Raji (cell line): Measurements from ENCODE around the gene LCT.
A peak's percentile ranks its signal among the peaks of the same experiment; 100 is the strongest.

ENCODE experiments used
- POLR2A ChIP-seq: IDR thresholded peaks from 2 replicates; pipeline ENCODE4 v1.6.1; 2011; ENCODE audit warnings: low read depth, low read length, control low read depth; ENCODE audit not compliant: insufficient read depth

Gene LCT

DNA sequence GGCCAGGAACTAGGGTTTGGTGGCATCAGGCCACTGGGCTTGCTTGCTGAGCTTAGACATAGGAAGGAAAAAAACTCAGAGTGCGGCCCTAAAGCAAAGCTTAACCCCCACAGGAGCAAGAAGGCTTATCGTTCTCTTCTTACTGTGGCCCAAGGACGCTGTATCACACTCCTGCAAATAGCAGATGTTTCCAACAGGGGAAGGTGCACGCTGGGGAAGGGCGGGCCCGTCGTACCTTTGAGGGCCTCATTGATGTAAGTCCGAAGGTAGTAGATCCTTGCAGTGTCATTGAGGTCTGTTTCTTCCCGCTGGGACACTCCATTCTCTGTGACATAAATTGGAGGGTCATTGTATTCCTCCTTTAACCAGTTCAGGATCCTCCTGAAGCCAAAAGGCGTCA is 46.6 kb downstream of the LCT start:
- TF ChIP-seq POLR2A = no peak

DNA sequence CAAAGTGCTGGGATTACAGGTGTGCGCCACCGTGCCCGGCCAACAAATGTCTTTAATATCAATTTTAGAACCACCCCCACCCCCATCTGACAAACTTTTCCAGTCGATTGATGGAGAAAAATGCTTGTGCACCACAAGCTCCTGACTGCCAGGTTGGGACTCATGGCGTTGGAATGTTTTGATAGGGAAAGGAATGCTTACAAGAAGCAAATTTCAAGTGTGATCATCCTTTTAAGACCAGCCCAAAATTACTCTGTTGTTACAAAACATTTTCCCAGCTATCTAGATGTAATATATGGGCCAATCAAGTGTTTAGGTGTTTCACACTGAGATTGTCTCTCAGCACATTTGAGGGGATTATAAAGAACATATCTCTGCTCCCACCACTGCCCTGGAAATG is 50.2 kb downstream of the LCT start:
- no peak for TF ChIP-seq POLR2A

DNA sequence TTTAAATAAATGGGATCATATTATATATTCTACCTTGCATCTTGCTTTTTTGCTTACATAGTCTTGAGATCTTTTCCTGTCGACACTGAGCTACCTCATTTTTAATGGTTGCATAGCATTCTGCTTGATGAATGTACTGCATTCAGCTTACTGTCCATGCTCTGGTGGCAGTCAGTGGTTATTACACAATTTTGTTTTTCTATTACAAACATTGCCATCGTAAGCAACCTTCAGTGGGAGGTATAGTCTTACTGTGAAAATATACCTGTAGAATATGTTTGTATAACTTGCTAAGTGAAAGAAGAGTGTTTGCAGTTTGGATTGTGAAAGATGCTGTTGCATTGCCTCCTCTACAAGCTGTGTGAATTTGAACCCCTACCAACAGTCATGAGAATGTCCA is 52.0 kb downstream of the LCT start:
- TF ChIP-seq POLR2A = no peak

DNA sequence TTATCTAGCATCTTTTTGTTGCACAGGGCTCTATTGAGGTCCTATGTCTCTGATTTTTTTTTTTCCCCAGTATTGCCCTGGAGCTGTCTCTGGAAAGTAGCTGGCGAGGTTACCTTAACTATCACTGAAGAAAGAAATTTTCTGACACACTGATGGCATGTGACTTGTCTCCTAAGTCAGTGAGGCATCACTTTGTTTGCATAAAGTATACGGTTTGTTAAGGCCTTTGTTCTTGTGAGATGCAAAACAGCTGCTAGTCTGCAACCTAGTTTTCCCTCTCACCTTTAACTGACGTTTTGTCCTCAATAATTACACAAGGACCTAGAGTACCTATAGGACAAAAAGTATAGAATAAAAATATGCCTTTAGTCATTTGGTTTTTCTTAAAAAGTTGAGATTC is 53.5 kb downstream of the LCT start:
- no peak for TF ChIP-seq POLR2A

DNA sequence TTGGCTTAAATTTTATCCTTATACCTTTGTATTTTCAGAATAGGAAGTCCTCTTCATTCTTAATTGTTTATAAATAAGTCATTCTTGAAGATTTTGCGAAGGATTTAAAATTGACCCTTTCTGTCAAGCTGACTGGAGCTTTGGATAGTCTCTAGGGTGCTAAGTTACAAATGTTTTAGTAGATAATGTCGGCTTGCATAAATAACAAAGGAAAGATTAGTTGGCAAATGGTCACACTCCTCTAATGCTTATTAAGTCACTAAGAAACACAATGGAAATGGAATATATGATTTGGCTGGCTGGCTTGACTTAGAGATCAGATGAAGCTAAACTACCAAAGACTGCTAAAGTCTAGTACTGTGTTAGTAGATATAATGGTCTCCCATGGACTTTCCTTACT is 54.8 kb downstream of the LCT start:
- no peak for TF ChIP-seq POLR2A

DNA sequence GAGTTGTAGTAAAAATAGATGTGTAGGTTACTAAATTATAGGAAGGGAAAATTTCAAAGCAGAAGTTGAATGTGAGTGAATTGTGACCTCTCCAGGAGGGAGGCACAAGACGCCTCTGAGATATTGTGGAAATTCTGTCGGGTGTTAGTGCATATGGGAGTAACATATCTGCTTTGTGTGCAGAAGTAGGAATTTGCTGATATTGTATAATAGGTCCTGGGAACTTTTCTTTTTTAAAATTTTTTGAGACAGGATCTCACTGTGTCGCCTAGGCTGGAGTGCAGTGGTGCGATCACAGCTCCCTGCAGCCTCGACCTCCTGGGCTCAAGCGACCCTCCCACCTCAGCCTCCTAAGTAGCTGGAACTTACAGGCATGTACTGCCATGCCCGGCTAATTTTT is 60.6 kb downstream of the LCT start:
- no peak for TF ChIP-seq POLR2A

DNA sequence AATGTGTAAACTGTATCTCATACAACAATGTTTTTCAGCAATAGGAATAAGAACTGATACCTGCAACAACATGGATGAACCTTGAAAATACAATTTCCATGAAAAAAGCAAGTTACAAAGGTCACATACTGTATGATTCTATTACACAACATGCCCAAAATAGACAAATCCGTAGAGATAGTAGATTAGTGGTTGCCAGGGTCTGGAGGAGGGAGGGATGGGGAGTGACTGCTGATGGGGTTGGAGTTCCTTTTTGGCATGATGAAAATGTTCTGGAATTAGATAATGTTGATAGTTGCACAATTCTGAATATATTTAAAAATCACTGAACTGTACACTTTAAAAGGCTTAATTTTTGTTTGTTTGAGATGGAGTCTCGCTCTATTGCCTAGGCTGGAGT is 61.6 kb downstream of the LCT start:
- TF ChIP-seq POLR2A = no peak

DNA sequence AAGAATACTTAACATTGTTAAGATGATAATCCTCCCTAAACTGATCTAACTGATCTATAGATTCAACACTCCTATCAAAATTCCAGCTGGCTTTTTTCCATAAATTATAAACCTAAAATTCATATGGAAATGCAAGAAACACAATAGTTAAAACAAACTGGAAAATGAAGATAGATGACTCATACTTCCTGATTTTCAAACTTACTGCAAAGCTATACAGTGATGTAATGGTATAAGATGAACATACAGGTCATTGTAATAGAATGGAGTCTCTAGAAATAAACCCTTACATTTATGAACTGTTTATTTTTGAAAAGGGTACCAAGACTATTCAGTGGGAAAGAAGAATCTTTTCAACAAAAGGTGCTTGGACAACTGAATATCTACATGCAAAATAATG is 63.1 kb downstream of the LCT start:
- TF ChIP-seq POLR2A = no peak

DNA sequence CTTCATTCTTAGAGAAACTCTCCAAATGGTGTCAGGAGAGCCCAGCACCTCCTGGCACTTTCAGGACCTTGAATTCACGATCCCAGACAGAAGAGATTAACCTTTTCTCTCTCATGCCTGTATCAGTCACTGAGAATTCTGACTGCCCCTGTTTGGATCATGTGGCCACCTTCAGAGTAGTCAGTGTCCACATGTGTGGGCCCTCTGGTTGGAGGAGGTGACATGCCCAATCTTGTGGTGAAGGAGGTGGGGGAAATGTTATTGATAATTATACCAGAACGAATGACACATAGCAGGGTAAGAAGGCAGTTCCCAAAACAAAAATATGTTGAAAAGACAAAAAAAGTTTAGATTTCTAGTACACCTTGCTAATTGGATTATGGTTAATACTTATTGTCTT is 63.7 kb downstream of the LCT start:
- no peak for TF ChIP-seq POLR2A

DNA sequence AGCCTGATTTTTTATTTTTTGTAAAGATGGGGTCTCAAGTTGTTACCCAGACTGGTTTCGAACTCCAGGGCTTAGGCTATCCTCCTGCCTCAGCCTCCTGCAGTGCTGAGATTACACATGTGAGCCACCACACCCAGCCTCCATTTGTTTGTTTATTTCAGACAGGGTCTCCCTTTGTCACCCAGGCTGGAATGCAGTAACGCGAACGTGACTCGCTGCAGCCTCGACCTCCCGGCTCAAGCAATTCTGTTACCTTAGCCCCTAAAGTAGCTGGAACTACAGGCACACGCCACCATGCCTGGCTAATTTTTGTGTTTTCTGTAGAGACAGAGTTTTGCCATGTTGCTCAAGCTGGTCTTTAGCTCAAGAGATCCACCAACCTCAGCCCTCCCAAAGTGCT is 68.1 kb downstream of the LCT start:
- no peak for TF ChIP-seq POLR2A

DNA sequence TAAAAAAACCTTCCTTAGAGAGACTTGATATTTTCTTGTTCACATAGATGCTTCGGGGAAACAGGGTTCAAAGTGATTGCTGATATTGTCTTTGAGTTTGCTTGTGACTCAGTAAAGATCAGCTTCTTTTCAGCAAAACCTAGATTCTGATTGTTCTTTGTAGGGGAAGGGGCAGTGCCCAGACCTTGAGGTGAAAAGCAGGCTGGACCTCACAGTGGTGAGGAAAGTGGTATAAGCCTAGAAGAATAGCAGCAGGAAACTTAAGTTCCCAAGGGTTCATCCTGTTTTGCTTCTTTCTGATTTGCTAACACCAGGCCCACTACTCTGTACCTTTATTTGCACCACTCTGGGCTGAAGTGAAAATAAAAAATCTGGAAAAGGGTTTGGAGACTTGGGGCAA is 74.5 kb downstream of the LCT start:
- no peak for TF ChIP-seq POLR2A

DNA sequence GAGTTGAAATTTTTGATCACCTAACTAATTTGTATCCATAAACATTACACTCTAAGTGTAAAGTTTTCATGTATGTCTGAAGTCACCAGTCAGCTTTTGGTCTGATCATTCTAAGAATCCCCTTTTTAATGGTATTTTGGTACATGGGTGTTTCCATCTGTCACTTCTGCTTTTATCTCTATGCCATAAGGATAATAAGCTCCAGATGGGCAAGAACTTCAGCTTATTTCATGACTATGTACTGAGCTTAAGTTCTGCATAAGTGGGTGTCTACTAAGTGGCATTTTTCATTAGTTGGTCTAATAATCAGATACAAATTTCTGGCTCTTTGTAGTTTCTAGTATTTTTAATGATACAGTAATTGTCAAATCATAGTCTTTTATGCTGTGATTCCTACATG is 75.0 kb downstream of the LCT start:
- TF ChIP-seq POLR2A = no peak

DNA sequence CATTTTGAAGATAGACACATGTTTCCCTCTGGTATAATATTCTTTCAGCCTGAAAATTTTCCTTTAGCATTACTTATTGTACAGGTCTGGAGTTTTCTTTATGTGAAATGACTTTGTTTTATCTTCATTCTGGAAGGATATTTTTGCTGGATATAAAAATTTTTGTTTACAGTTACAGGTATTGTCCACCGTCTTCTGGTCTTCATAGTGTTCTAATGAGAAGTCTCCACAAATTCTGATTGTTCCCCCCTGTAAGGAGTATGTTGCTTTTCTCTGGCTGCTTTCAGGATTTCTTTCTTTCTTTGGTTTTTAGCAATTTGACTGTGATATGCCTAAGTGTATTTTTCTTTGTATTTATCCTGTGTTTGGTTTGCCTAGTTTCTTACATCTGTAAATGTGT is 80.3 kb downstream of the LCT start:
- no peak for TF ChIP-seq POLR2A

DNA sequence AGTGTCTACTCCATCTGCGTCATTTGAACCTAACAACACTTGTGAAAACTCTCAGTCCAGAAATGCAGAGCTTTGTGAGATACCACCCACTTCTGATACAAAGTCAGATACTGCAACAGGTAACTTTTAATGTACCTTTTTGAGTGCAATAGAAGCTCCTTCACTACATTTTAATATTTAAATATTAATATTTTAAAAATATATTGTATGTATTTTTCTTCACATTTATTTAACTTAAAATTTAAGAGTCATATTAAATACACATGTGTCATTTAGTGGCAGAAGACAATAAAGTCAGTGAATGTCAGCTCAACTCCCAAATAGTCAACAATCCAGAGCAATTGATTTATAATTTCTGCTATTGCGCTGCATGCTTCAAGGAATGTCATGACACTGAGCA is 81.4 kb downstream of the LCT start:
- TF ChIP-seq POLR2A = no peak

DNA sequence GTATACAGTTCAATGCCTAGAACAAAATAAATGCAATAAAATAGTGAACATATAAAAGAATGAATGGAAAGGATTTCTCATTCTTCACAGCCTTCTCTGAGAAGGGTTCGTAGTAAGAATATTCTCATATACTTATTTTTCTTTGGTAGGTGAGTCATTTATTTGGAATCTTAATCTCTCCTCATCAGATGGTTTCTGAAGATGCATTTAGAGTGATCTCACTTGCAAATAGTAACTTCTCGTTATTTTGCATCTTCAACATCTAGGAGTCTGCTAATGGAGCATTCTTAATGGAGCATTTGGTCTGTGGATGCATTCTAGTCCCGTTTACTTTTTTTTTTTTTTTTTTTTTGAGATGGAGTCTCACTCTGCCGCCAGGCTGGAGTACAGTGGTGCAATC is 91.4 kb downstream of the LCT start:
- TF ChIP-seq POLR2A = no peak

DNA sequence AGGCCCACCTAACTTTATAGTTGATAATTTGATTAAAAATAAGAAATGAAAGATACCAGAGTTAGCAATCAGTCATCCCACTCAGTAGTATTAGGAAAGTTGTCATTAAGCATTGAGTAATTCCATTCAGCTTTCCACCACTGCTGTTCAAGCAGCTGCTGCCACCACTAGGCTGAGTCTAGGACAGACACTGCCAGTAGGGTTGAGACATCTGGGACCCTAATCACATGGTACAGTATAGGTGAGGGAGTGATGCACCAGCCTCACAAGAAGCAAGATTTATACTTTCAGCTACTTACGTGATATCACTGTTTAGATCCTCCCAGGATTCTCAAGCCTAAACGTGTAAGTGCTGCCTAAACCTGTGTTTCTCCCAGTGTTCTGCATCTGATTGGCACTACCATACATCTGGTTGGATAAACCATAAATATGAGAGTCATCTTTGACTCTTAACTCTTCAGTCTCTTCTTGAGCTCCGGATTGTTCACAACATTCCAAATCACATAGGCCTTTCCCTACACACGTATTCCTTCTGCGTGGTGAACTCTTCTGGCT is 92.1 kb downstream of the LCT start:
- TF ChIP-seq POLR2A = no peak

DNA sequence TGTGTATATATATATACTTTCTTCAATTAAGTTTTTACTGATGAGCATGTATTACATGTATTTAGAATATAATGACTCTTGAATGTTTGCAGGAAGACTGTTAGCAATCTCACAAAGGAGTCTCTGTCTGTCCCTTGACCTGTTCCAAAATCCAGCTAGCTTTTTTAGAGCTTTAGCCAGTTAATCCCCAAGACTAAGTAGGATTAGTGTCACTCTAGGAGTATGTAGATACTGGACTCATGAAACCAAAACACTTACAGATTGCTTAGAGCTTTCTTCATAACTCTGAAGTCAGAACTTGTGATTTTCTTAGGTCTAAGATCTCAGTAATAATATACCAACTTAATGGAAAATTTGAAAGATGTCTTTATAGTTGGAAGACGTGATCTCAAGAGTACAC is 93.1 kb downstream of the LCT start:
- TF ChIP-seq POLR2A = no peak

DNA sequence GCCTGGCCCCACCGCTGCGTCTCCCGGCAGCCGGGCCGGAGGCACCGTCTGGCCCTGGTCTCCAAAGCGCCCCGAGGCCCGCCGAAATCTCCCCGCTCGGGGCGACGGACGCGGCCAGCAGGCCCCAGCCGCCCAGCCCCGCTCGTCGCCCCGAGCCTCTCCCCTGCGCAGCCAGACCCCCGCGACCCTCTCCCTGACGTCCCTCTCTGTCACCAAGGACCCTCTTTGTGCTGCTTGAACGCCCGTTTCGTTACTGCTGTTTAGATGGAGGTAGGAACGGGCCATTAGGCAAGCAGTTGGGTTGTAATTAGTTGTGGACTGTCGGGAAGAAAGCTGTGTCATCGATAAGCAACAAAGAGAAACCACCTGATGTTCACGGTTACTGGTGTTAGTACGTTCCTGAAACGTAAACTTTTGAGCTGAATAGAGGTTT is 94.6 kb downstream of the LCT start:
- TF ChIP-seq POLR2A = 0 out of 2 replicates have a peak, but pooled peaks have one; percentile 38
